Ishikawa (cell line): ENCODE measurements around the gene PIP4K2A.

Experiments
- CEBPB ChIP-seq: IDR thresholded peaks from 2 replicates; pipeline ENCODE4 v1.6.1; 2012
- CREB1 ChIP-seq: IDR thresholded peaks from 2 replicates; pipeline ENCODE4 v1.6.1; 2012; ENCODE audit warnings: low read depth
- EGR1 ChIP-seq: IDR thresholded peaks from 2 replicates; pipeline ENCODE4 v1.6.1; 2012
- EP300 ChIP-seq: IDR thresholded peaks from 2 replicates; pipeline ENCODE4 v1.6.1; 2012; ENCODE audit warnings: borderline replicate concordance
- FOXM1 ChIP-seq: IDR thresholded peaks from 2 replicates; pipeline ENCODE4 v1.6.1; 2012; ENCODE audit warnings: low read depth, borderline replicate concordance
- MAX ChIP-seq: IDR thresholded peaks from 2 replicates; pipeline ENCODE4 v1.6.1; 2012
- NFIC ChIP-seq: IDR thresholded peaks from 2 replicates; pipeline ENCODE4 v1.6.1; 2012
- RAD21 ChIP-seq: IDR thresholded peaks from 2 replicates; pipeline ENCODE4 v1.6.1; 2012; ENCODE audit warnings: low read depth
- TAF1 ChIP-seq: IDR thresholded peaks from 2 replicates; pipeline ENCODE4 v1.6.1; 2012; ENCODE audit warnings: low read depth, mild to moderate bottlenecking
- TCF12 ChIP-seq: IDR thresholded peaks from 2 replicates; pipeline ENCODE4 v1.6.1; 2012; ENCODE audit warnings: low read depth
- TEAD4 ChIP-seq: IDR thresholded peaks from 2 replicates; pipeline ENCODE4 v1.6.1; 2012
- USF1 ChIP-seq: IDR thresholded peaks from 2 replicates; pipeline ENCODE4 v1.6.1; 2012
- YY1 ChIP-seq: IDR thresholded peaks from 2 replicates; pipeline ENCODE4 v1.6.1; 2012; ENCODE audit warnings: low read depth
- ZBTB7A ChIP-seq: IDR thresholded peaks from 2 replicates; pipeline ENCODE4 v1.6.1; 2012; ENCODE audit warnings: low read depth
- TF ChIP-seq, protein P1 (sequence below): IDR thresholded peaks from 2 replicates; pipeline ENCODE4 v1.6.1; 2012; ENCODE audit warnings: low read depth, mild to moderate bottlenecking

PIP4K2A gene

GRCh38 chr10:22631646-22632278 is 82.6 kb downstream of the PIP4K2A start:
- TF ChIP-seq TAF1 (no peak), EGR1 (no peak), RAD21 (no peak), CREB1 (no peak), TCF12 (no peak), FOXM1 (no peak), USF1 (no peak), YY1 (no peak), EP300 (no peak), MAX (no peak), ZBTB7A (no peak), TEAD4 (no peak), CEBPB (no peak), NFIC (no peak)
- TF ChIP-seq, protein P1, sequence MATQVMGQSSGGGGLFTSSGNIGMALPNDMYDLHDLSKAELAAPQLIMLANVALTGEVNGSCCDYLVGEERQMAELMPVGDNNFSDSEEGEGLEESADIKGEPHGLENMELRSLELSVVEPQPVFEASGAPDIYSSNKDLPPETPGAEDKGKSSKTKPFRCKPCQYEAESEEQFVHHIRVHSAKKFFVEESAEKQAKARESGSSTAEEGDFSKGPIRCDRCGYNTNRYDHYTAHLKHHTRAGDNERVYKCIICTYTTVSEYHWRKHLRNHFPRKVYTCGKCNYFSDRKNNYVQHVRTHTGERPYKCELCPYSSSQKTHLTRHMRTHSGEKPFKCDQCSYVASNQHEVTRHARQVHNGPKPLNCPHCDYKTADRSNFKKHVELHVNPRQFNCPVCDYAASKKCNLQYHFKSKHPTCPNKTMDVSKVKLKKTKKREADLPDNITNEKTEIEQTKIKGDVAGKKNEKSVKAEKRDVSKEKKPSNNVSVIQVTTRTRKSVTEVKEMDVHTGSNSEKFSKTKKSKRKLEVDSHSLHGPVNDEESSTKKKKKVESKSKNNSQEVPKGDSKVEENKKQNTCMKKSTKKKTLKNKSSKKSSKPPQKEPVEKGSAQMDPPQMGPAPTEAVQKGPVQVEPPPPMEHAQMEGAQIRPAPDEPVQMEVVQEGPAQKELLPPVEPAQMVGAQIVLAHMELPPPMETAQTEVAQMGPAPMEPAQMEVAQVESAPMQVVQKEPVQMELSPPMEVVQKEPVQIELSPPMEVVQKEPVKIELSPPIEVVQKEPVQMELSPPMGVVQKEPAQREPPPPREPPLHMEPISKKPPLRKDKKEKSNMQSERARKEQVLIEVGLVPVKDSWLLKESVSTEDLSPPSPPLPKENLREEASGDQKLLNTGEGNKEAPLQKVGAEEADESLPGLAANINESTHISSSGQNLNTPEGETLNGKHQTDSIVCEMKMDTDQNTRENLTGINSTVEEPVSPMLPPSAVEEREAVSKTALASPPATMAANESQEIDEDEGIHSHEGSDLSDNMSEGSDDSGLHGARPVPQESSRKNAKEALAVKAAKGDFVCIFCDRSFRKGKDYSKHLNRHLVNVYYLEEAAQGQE, result no peak

GRCh38 chr10:22631185-22631584 is 83.2 kb downstream of the PIP4K2A start:
- no peak for TF ChIP-seq CREB1
- TF ChIP-seq, protein P1, result no peak
- no peak for TF ChIP-seq CEBPB
- TF ChIP-seq TAF1, result no peak
- no peak for TF ChIP-seq ZBTB7A
- TF ChIP-seq RAD21, result no peak

DNA sequence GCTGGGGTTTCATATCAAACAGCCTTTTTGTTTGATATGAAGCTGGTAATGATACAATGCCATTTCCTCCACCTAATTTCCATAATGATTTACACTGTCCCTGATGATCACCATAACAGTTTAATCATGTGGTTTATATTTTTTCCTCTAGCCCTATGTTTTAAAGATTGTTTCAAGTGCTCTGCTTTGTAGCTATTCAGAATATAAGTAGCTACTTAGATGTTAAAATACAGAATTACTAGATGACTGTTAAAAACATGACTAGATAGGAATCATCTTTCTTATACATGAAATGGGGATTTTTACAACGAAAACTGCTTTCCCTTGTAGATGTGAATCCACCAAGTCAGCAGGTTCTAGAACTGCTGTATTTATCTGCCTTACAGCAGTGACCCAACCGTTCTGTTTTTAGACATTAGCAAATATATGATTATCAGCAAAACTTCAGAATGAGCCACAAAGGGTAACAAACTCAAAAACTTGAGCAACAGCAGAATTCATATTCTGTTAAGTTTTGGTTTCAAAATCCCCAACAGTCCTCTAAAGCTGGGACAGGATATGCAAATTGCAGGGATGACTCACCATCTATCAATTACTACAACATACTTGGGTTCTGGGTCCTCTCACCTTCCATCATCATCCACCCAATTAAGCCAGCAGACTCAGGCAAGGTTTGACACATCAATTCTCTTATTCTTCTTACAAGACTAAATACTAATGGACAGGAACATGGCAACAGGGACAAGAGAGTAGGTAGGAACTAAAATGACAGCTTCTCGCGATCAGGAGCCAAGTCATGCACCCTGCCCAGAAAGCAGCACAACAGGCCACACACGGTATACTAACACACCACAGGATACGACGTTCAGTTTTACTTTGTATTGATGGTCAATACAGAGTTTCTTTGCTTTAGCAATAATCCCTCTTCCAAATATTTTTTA is 83.9 kb downstream of the PIP4K2A start:
- TF ChIP-seq FOXM1, result no peak
- no peak for TF ChIP-seq CREB1
- TF ChIP-seq USF1, result no peak

DNA sequence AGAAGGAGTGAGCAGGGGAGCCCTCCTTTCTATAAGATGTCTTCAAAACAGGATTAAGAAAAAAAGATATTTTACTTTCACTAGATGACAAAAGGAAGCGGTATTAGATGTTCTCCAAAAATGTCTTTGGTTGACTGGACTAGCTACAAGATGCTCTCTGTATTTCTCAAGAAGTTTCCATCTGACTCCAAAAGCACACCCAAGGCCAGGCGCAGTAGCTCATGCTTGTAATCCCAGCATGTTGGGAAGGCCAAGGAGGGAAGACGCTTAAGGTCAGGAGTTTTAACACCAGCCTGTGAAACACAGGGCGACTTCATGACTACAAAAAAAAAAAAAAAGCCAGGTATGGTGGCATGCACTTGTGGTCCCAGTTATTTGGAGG is 84.5 kb downstream of the PIP4K2A start:
- TF ChIP-seq, protein P1, result no peak
- TF ChIP-seq RAD21, result no peak
- TF ChIP-seq YY1, result no peak
- no peak for TF ChIP-seq CREB1
- TF ChIP-seq USF1, result no peak
- no peak for TF ChIP-seq TEAD4
- no peak for TF ChIP-seq CEBPB
- TF ChIP-seq EGR1, result no peak
- no peak for TF ChIP-seq TAF1
- TF ChIP-seq TCF12, result no peak
- no peak for TF ChIP-seq MAX
- no peak for TF ChIP-seq EP300
